A673 (cell line): ENCODE measurements around the gene CDH4. TPM values are rescaled to one million over a fixed set of nuclear protein-coding genes. Genes with fewer than 3 reads are reported as not detected.
A peak's percentile ranks its signal among the peaks of the same experiment; 100 is the strongest.

Experiments used
- BruUV-seq: library from RNA; stranded (reverse); fragments of 400-500 nt; replicated peaks from 2 replicates; lab custom pipeline; 2021; lab: Mats Ljungman, UMichigan
- CTCF ChIA-PET: fragments of 300-600 bp; sonication (Branson Sonifier 250); formaldehyde crosslinking; loops from one replicate; lab custom pipeline; 2022; ENCODE audit warnings: antibody characterized with exemption; lab: Charles Lee
- POLR2A ChIA-PET: fragments of 300-600 bp; sonication (Branson Sonifier 250); formaldehyde crosslinking; loops from one replicate; lab custom pipeline; 2022; ENCODE audit warnings: antibody characterized with exemption; ENCODE audit not compliant: low non-redundant PET; lab: Charles Lee
- DNase-seq: peaks from one replicate; pipeline ENCODE4 v3.0.0-alpha.2; 2015; ENCODE audit warnings: low spot score
- H3K27ac ChIP-seq: fragments of 200-600 bp; sonication (generic); 2 replicates; pipeline ENCODE4 v1.5.1; 2016; ENCODE audit warnings: mixed run types, low read depth, mild to moderate bottlenecking, mixed read lengths, antibody characterized with exemption, low read length; ENCODE audit not compliant: poor library complexity, severe bottlenecking
- H3K27me3 ChIP-seq: fragments of 200-600 bp; sonication (generic); replicated peaks from 2 replicates; pipeline ENCODE4 v1.6.1; 2017; ENCODE audit warnings: mixed run types, low read depth, mild to moderate bottlenecking, mixed read lengths, antibody characterized with exemption, low read length; ENCODE audit not compliant: insufficient read depth, poor library complexity
- H3K36me3 ChIP-seq: fragments of 200-600 bp; sonication (generic); 2 replicates; pipeline ENCODE4 v1.6.1; 2016; ENCODE audit warnings: mixed run types, mild to moderate bottlenecking, mixed read lengths, antibody characterized with exemption, low read length; ENCODE audit not compliant: insufficient read depth, poor library complexity, severe bottlenecking
- H3K4me1 ChIP-seq: fragments of 200-600 bp; sonication (generic); 2 replicates; pipeline ENCODE4 v1.6.1; 2017; ENCODE audit warnings: mixed run types, mild to moderate bottlenecking, mixed read lengths, antibody characterized with exemption, low read length; ENCODE audit not compliant: insufficient read depth, poor library complexity, severe bottlenecking
- H3K4me3 ChIP-seq: fragments of 200-600 bp; sonication (generic); 2 replicates; pipeline ENCODE4 v1.5.1; 2016; ENCODE audit warnings: low read depth, mixed run types, mild to moderate bottlenecking, mixed read lengths, low read length; ENCODE audit not compliant: poor library complexity, severe bottlenecking
- H3K9me3 ChIP-seq: fragments of 200-600 bp; sonication (generic); 2 replicates; pipeline ENCODE4 v1.6.1; 2016; ENCODE audit warnings: mixed run types, low read depth, mild to moderate bottlenecking, mixed read lengths, antibody characterized with exemption, low read length; ENCODE audit not compliant: poor library complexity, severe bottlenecking
- CTCF ChIP-seq: fragments of 300-800, 200-600 bp; sonication (generic); conservative IDR thresholded peaks from 2 replicates; pipeline ENCODE4 v1.5.1; 2017; ENCODE audit warnings: low read depth, mild to moderate bottlenecking, antibody characterized with exemption, low read length, moderate library complexity, mixed read lengths
- EZH2 ChIP-seq: fragments of 200-600 bp; sonication (generic); IDR thresholded peaks from 2 replicates; pipeline ENCODE4 v1.6.1; 2017; ENCODE audit warnings: borderline replicate concordance, low read depth, mild to moderate bottlenecking, mixed read lengths, antibody characterized with exemption, low read length; ENCODE audit not compliant: poor library complexity, severe bottlenecking
- intact Hi-C: fragments of 100-400 bp; cut with micrococcal nuclease; formaldehyde crosslinking; loops from one replicate; pipeline ENCODE4 v1.10.0; 2022; ENCODE audit not compliant: unreplicated experiment
- total RNA-seq: library from RNA; stranded (reverse); gene quantifications from 2 replicates; pipeline ENCODE4 v1.2.3, GENCODE V29; 2021

Gene CDH4
- total RNA-seq, 1 experiment from 2014 or later: 8.3 TPM

GRCh38 chr20:61520893-61521460 lies 268.9 kb downstream of the CDH4 start:
- intact Hi-C loops: no loop called here
- Histone ChIP-seq H3K9me3 (no peaks in the 10 kb centered on the region), H3K4me3 (no peak overlapping the region), H3K4me1 (peaks cover 4% of the 10 kb centered on the region), H3K27me3 (peaks cover 59% of the 10 kb centered on the region), H3K36me3 (no peaks in the 10 kb centered on the region), H3K27ac (no peak overlapping the region)
- TF ChIP-seq CTCF (no peak), EZH2 (no peak)
- BruUV-seq: no TSS peak
- CTCF ChIA-PET: no interaction called here
- peak; percentile 74 for DNase-seq
- POLR2A ChIA-PET: no interaction called here

DNA sequence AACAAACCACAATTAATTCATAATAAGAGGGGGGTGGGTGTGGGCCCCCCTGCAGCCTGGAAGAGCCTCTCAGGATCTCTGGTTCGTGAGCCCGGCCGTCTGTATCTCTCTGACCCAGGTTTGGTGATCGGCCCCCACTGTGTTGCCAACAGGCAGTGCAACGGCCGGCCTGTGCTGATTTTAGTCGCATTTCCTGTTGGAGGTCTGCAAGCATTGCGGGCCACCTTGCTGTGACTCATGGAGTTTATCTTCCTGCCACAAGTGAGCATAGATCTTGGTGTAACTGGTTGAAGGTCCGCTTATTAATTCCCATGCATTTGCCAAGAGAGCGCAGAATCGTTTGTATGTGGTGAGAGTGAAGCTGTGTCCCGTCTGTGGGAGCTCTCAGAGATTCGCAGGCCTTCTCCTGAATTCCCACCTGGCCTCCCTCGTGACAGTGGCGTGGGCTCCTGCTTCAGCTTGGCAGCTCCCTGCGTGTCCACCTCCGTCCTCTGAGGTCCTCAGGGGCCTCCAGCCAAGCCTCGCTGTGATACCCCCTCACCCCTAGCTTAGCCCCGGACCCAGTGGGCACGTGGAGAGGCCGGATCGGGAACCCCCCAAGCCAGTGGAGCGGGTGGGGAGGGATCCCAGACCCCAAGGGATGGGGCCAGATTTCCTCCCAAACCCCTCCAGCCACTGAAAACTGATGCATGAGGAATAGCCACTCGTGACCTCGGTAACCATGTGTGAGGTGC lies 269.8 kb downstream of the CDH4 start:
- H3K27ac ChIP-seq: no peak overlapping the region
- ChIA-PET CTCF (no interaction called here), POLR2A (no interaction called here)

DNA sequence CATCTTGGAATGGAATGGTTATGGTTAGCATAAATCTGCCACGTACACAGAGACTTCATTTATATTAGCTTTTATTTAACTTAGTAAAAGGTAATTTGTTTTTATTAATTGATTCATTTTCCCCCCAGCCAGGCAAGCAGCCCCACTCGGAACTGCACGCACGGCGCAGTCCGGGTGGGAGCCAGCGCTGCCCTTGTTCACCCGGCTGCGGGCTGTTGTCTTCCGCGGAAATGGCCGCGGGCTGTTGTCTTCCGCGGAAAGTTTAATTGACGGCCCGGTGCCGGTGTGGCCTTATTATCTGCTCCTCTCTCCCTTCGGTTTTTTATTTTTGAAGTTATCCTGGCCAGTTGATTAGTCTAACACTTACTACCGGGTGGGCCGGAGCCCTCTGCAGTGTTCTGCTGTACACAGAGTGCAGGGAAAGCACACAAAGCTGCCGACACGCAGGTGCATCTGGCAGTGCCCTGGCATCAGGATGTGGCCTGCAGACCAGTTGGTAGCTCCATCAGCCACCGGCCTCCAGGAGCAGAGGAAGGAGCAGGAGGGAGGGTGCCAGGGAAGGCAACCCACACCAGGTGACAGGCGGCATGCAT lies 270.5 kb downstream of the CDH4 start:
- intact Hi-C loops: no loop called here
- peaks cover 4% of the 10 kb centered on the region for H3K4me1 ChIP-seq
- POLR2A ChIA-PET: no interaction called here

More for the DNA sequence above, 269.8 kb downstream of the CDH4 start:
- Histone ChIP-seq H3K9me3 (no peaks in the 10 kb centered on the region), H3K27me3 (peaks cover 58% of the 10 kb centered on the region), H3K4me1 (peaks cover 4% of the 10 kb centered on the region), H3K36me3 (no peaks in the 10 kb centered on the region), H3K4me3 (no peak overlapping the region)
- no peak for DNase-seq
- BruUV-seq: no TSS peak
- TF ChIP-seq EZH2 (no peak), CTCF (no peak)
- intact Hi-C loops: no loop called here

More for the DNA sequence above, 270.5 kb downstream of the CDH4 start:
- H3K27me3 ChIP-seq: peaks cover 56% of the 10 kb centered on the region
- H3K9me3 ChIP-seq: no peaks in the 10 kb centered on the region
- no TSS peak for BruUV-seq
- no peak for DNase-seq
- no peak overlapping the region for H3K27ac ChIP-seq
- CTCF ChIA-PET: no interaction called here
- H3K4me3 ChIP-seq: no peak overlapping the region
- no peaks in the 10 kb centered on the region for H3K36me3 ChIP-seq
- TF ChIP-seq CTCF: no peak
- TF ChIP-seq EZH2: no peak
